ENCODE data around the gene NTSR1.

GRCh38 chr20:62749851-62750445 lies 41.3 kb downstream of the NTSR1 start:
- no peak for TF ChIP-seq EZH2 (IDR thresholded peaks at IDR 0.05; ENCODE audit: low read depth)
- TF ChIP-seq CTCF (conservative IDR thresholded peaks at IDR 0.05): no peak

Measured in PC-9 (cell line).